K562 (cell line): ENCODE measurements around the gene RERE. TPM values are rescaled to one million over a fixed set of nuclear protein-coding genes. Genes with fewer than 3 reads are reported as not detected.

Experiments
- CBX8 ChIP-seq: fragments of 200-600 bp; sonication (generic); IDR thresholded peaks from 2 replicates; pipeline ENCODE4 v1.6.1; 2012; ENCODE audit warnings: borderline replicate concordance, mixed run types, low read depth, mild to moderate bottlenecking, moderate library complexity, mixed read lengths, low read length, control low read depth, inconsistent platforms; ENCODE audit not compliant: poor library complexity, severe bottlenecking; ENCODE audit errors: extremely low read depth
- GABPB1 ChIP-seq: sonication (generic); formaldehyde crosslinking; IDR thresholded peaks from 2 replicates; pipeline ENCODE4 v1.8.0; 2022; ENCODE audit warnings: mild to moderate bottlenecking, missing genetic modification reagents
- ZNF75A ChIP-seq: fragments of 450-650 bp; formaldehyde crosslinking; IDR thresholded peaks from 2 replicates; pipeline ENCODE4 v1.4.0; 2020; ENCODE audit warnings: mild to moderate bottlenecking
- polyA plus RNA-seq, 8 experiments: library from polyadenylated mRNA; depleted of rRNA in 4 of 8; stranded (reverse) in 5 of 8; unstranded in 3 of 8; fragments of >200 nt; fragmentation: Nextera tagmentation in 2 of 8; fragmentation: Illumina TruSeq in 1 of 8; extraction: Ambion mirVana in 2 of 8; extraction: Trizol in 1 of 8; gene quantifications; 2 replicates each; pipeline versions ENCODE4 v1.2.1 to v1.2.3, GENCODE V29; 2011 to 2014; ENCODE audit warnings: inconsistent platforms in 1 of 8, missing spikeins in 1 of 8
- total RNA-seq, 7 experiments: library from RNA; depleted of rRNA in 6 of 7; stranded (reverse); fragments of >200 nt in 6 of 7; fragmentation: Illumina TruSeq in 2 of 7; extraction: Trizol in 2 of 7; gene quantifications; 2 replicates each; pipeline versions ENCODE4 v1.2.1 to v1.2.3, GENCODE V29; 2011 to 2021; ENCODE audit warnings: low replicate concordance in 1 of 7
- TF ChIP-seq, protein P1 (sequence below), 2 experiments: IDR thresholded peaks; 2 replicates each; pipeline ENCODE4 v1.6.1; 2011; ENCODE audit warnings: borderline replicate concordance in 1 of 2, control low read depth in 1 of 2, low read depth in 1 of 2, low read length in 1 of 2, mild to moderate bottlenecking in 1 of 2, mixed read lengths in 1 of 2, moderate library complexity in 1 of 2; ENCODE audit not compliant: insufficient read depth in 1 of 2, insufficient read length in 1 of 2, poor library complexity in 1 of 2, severe bottlenecking in 1 of 2; ENCODE audit errors: extremely low read depth in 1 of 2
- TF ChIP-seq, protein P2 (sequence below), 2 experiments: IDR thresholded peaks; 2 replicates each; pipeline ENCODE4 v1.6.1; 2012; ENCODE audit warnings: improper control_type of control experiment in 2 of 2, low read depth in 2 of 2, low read length in 2 of 2, borderline replicate concordance in 1 of 2
- TF ChIP-seq, protein P3 (sequence below): sonication (generic); formaldehyde crosslinking; IDR thresholded peaks from 2 replicates; pipeline ENCODE4 v1.8.0; 2022; ENCODE audit warnings: missing genetic modification reagents, mild to moderate bottlenecking, borderline replicate concordance
- TF ChIP-seq, protein P4 (sequence below), 2 experiments: fragments of 450-650 bp; IDR thresholded peaks; 2 replicates each; pipeline ENCODE4 v1.6.1; 2016

The RERE gene
- total and polyA plus RNA-seq, 9 of the 15 experiments (the other 6 are each of a cell fraction or from before 2014, with no cell fraction given), result 3.0 to 51.5 (median 13.4) TPM

DNA sequence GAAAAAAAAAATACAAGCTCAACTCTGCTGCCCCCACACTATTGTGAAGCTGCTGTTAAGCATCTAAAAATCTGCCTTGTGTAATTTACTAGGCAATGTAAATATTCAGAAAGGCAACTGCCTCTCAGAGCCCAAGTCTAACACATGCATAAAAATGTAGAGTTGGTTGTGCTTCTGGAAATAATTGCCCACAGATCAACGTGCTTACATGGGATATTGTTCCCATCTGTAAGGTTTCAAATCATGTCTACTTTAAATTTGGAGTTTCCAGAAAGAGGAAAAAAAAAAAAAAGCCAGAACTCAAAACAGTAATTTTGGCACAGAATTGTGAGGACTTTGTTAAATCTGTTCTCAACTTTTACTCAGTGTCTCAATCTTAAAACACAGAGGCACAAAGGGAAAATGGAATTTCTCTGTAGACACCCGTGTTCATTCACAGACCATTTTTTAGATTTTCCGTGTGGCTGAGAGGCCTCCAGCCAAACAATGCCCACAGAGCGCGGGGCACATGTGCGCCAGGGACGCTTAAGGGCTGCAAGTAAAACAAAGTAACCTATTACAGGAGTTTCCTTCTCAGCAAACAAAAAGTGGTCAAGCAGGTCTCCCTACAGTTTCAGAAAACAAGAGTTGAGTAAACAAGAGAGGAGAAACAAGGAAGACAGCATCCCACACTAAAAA lies 115.5 kb downstream of the RERE start (continued):
- TF ChIP-seq ZNF75A (CRISPR knock-in tag) (no peak), CBX8 (peak; percentile 41), GABPB1 (CRISPR knock-in tag) (0 out of 2 replicates have a peak, but pooled peaks have one; percentile 18)
- TF ChIP-seq, protein P1, sequence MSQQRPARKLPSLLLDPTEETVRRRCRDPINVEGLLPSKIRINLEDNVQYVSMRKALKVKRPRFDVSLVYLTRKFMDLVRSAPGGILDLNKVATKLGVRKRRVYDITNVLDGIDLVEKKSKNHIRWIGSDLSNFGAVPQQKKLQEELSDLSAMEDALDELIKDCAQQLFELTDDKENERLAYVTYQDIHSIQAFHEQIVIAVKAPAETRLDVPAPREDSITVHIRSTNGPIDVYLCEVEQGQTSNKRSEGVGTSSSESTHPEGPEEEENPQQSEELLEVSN (IDR thresholded peaks at IDR 0.05; ENCODE audit: borderline replicate concordance in 1 of 2, extremely low read depth in 1 of 2, insufficient read depth in 1 of 2, insufficient read length in 1 of 2, low read depth in 1 of 2, low read length in 1 of 2, poor library complexity in 1 of 2, severe bottlenecking in 1 of 2), result peak in 1 of 2 experiments; percentile 48
- TF ChIP-seq, protein P2, sequence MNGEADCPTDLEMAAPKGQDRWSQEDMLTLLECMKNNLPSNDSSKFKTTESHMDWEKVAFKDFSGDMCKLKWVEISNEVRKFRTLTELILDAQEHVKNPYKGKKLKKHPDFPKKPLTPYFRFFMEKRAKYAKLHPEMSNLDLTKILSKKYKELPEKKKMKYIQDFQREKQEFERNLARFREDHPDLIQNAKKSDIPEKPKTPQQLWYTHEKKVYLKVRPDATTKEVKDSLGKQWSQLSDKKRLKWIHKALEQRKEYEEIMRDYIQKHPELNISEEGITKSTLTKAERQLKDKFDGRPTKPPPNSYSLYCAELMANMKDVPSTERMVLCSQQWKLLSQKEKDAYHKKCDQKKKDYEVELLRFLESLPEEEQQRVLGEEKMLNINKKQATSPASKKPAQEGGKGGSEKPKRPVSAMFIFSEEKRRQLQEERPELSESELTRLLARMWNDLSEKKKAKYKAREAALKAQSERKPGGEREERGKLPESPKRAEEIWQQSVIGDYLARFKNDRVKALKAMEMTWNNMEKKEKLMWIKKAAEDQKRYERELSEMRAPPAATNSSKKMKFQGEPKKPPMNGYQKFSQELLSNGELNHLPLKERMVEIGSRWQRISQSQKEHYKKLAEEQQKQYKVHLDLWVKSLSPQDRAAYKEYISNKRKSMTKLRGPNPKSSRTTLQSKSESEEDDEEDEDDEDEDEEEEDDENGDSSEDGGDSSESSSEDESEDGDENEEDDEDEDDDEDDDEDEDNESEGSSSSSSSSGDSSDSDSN (IDR thresholded peaks at IDR 0.05; ENCODE audit: borderline replicate concordance in 1 of 2, low read depth in 2 of 2, low read length in 2 of 2), result 0 out of 4 replicates have a peak, but pooled peaks of 1 of the 2 experiments have one; percentile 38
- TF ChIP-seq, protein P3, sequence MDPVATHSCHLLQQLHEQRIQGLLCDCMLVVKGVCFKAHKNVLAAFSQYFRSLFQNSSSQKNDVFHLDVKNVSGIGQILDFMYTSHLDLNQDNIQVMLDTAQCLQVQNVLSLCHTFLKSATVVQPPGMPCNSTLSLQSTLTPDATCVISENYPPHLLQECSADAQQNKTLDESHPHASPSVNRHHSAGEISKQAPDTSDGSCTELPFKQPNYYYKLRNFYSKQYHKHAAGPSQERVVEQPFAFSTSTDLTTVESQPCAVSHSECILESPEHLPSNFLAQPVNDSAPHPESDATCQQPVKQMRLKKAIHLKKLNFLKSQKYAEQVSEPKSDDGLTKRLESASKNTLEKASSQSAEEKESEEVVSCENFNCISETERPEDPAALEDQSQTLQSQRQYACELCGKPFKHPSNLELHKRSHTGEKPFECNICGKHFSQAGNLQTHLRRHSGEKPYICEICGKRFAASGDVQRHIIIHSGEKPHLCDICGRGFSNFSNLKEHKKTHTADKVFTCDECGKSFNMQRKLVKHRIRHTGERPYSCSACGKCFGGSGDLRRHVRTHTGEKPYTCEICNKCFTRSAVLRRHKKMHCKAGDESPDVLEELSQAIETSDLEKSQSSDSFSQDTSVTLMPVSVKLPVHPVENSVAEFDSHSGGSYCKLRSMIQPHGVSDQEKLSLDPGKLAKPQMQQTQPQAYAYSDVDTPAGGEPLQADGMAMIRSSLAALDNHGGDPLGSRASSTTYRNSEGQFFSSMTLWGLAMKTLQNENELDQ (CRISPR knock-in tag), result 0 out of 2 replicates have a peak, but pooled peaks have one; percentile 22
- TF ChIP-seq, protein P4, sequence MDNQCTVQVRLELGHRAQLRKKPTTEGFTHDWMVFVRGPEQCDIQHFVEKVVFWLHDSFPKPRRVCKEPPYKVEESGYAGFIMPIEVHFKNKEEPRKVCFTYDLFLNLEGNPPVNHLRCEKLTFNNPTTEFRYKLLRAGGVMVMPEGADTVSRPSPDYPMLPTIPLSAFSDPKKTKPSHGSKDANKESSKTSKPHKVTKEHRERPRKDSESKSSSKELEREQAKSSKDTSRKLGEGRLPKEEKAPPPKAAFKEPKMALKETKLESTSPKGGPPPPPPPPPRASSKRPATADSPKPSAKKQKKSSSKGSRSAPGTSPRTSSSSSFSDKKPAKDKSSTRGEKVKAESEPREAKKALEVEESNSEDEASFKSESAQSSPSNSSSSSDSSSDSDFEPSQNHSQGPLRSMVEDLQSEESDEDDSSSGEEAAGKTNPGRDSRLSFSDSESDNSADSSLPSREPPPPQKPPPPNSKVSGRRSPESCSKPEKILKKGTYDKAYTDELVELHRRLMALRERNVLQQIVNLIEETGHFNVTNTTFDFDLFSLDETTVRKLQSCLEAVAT (IDR thresholded peaks at IDR 0.05), result no peak
